K562 (cell line): ENCODE results near the gene DCAF10. TPM values are rescaled to one million over a fixed set of nuclear protein-coding genes. Genes with fewer than 3 reads are reported as not detected.

ENCODE experiments used
- CCAR2 ChIP-seq: fragments of 200-400 bp; formaldehyde crosslinking; IDR thresholded peaks from 2 replicates; pipeline ENCODE4 v1.6.1; 2017; ENCODE audit warnings: mild to moderate bottlenecking, low read depth, low read length
- DEAF1 ChIP-seq: fragments of 450-650 bp; formaldehyde crosslinking; IDR thresholded peaks from 2 replicates; pipeline ENCODE4 v1.4.0; 2020; ENCODE audit warnings: mild to moderate bottlenecking, moderate library complexity
- E2F8 ChIP-seq: fragments of 450-650 bp; IDR thresholded peaks from 2 replicates; pipeline ENCODE4 v1.7.1; 2018; ENCODE audit warnings: mild to moderate bottlenecking, low read depth; ENCODE audit not compliant: partially characterized antibody
- FIP1L1 ChIP-seq: fragments of 200-400 bp; formaldehyde crosslinking; IDR thresholded peaks from 2 replicates; pipeline ENCODE4 v1.6.1; 2018; ENCODE audit warnings: mild to moderate bottlenecking, low read depth, low read length; ENCODE audit not compliant: poor library complexity, severe bottlenecking
- GABPB1 ChIP-seq: sonication (generic); formaldehyde crosslinking; IDR thresholded peaks from 2 replicates; pipeline ENCODE4 v1.8.0; 2022; ENCODE audit warnings: mild to moderate bottlenecking, missing genetic modification reagents
- HMGXB4 ChIP-seq: sonication (generic); formaldehyde crosslinking; IDR thresholded peaks from 2 replicates; pipeline ENCODE4 v1.8.1; 2023; ENCODE audit warnings: mild to moderate bottlenecking, missing genetic modification reagents
- MCM2 ChIP-seq: fragments of 450-650 bp; IDR thresholded peaks from 2 replicates; pipeline ENCODE4 v1.6.1; 2017; ENCODE audit warnings: low read depth, mild to moderate bottlenecking
- ZBTB49 ChIP-seq: sonication (generic); formaldehyde crosslinking; IDR thresholded peaks from 2 replicates; pipeline ENCODE4 v1.8.0; 2022; ENCODE audit warnings: missing genetic modification reagents, mild to moderate bottlenecking, borderline replicate concordance
- ZBTB9 ChIP-seq: fragments of 450-650 bp; formaldehyde crosslinking; IDR thresholded peaks from 2 replicates; pipeline ENCODE4 v1.4.0; 2020; ENCODE audit warnings: mild to moderate bottlenecking, moderate library complexity
- ZKSCAN3 ChIP-seq: fragments of 250-450 bp; sonication (Bioruptor Pico); IDR thresholded peaks from 2 replicates; pipeline ENCODE4 v1.4.0; 2020
- ZNF143 ChIP-seq: sonication (generic); formaldehyde crosslinking; IDR thresholded peaks from 2 replicates; pipeline ENCODE4 v1.9.0; 2022; ENCODE audit warnings: mild to moderate bottlenecking, missing genetic modification reagents
- ZNF41 ChIP-seq: fragments of 250-450 bp; sonication (Bioruptor Pico); conservative IDR thresholded peaks from 2 replicates; pipeline ENCODE4 v1.4.0; 2020; ENCODE audit warnings: mild to moderate bottlenecking
- ZNF717 ChIP-seq: fragments of 250-450 bp; sonication (Bioruptor Pico); IDR thresholded peaks from 2 replicates; pipeline ENCODE4 v1.5.0; 2021
- polyA plus RNA-seq, 8 experiments: library from polyadenylated mRNA; depleted of rRNA in 4 of 8; stranded (reverse) in 5 of 8; unstranded in 3 of 8; fragments of >200 nt; fragmentation: Nextera tagmentation in 2 of 8; fragmentation: Illumina TruSeq in 1 of 8; extraction: Ambion mirVana in 2 of 8; extraction: Trizol in 1 of 8; gene quantifications; 2 replicates each; pipeline versions ENCODE4 v1.2.1 to v1.2.3, GENCODE V29; 2011 to 2014; ENCODE audit warnings: inconsistent platforms in 1 of 8, missing spikeins in 1 of 8
- total RNA-seq, 7 experiments: library from RNA; depleted of rRNA in 6 of 7; stranded (reverse); fragments of >200 nt in 6 of 7; fragmentation: Illumina TruSeq in 2 of 7; extraction: Trizol in 2 of 7; gene quantifications; 2 replicates each; pipeline versions ENCODE4 v1.2.1 to v1.2.3, GENCODE V29; 2011 to 2021; ENCODE audit warnings: low replicate concordance in 1 of 7
- TF ChIP-seq, protein P1 (sequence below): IDR thresholded peaks from 2 replicates; pipeline ENCODE4 v1.6.1; 2016; ENCODE audit warnings: missing genetic modification characterization, missing compliant biosample characterization

Gene DCAF10
- total and polyA plus RNA-seq, 9 of the 15 experiments (the other 6 are each of a cell fraction or from before 2014, with no cell fraction given) = 6.8 to 40.1 (median 16.9) TPM

DNA sequence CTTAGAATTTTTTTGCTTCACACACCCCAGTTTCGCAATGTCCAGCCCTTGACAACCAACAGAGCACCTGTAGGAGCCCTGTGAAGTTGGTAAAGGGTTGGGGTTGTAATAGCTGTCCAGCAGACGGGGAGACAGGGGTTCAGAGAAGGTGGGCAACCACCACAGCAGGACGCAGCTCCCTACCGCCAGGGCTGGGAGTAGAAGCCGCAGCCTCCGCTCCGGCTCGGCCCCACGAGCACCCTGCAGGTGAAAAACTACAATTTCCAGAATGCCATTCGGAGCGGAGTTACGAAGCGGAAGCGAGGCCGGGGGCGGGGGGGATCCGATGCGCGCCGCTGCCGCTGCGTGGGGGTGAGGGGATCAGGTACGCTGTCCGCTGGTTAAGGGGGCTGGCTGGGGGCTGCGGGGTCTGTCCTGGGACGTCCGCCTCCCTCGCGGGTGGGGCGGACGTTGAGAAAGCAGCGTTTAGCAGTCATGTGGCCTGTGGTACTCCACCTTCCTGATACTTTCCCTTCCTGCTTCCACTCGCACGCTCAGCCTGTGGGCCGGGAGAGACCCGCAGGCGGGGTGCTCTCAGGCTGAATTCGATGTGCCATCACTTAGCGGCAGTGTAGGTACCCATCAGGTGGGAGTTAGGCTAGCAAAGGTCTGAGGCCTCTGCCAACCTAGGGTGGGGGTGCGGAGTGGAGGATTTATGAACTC lies 47.0 kb upstream of the DCAF10 start, which contains the start of gene TRMT10B (continued):
- no peak for TF ChIP-seq ZBTB49 (CRISPR knock-in tag)
- TF ChIP-seq ZNF143 (CRISPR knock-in tag) = peak; percentile 84
- TF ChIP-seq, protein P1, sequence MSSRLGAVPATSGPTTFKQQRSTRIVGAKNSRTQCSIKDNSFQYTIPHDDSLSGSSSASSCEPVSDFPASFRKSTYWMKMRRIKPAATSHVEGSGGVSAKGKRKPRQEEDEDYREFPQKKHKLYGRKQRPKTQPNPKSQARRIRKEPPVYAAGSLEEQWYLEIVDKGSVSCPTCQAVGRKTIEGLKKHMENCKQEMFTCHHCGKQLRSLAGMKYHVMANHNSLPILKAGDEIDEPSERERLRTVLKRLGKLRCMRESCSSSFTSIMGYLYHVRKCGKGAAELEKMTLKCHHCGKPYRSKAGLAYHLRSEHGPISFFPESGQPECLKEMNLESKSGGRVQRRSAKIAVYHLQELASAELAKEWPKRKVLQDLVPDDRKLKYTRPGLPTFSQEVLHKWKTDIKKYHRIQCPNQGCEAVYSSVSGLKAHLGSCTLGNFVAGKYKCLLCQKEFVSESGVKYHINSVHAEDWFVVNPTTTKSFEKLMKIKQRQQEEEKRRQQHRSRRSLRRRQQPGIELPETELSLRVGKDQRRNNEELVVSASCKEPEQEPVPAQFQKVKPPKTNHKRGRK (tag) = no peak
- no peak for TF ChIP-seq ZBTB9 (CRISPR knock-in tag)
- TF ChIP-seq ZKSCAN3 (CRISPR knock-in tag) = no peak
- TF ChIP-seq MCM2 = no peak
- no peak for TF ChIP-seq DEAF1 (CRISPR knock-in tag)
- TF ChIP-seq HMGXB4 (CRISPR knock-in tag) = no peak
- TF ChIP-seq FIP1L1 = no peak
- no peak for TF ChIP-seq E2F8
- TF ChIP-seq ZNF41 (CRISPR knock-in tag) = no peak
- TF ChIP-seq GABPB1 (CRISPR knock-in tag) = peak; percentile 89
- TF ChIP-seq CCAR2 = no peak
- no peak for TF ChIP-seq ZNF717 (CRISPR knock-in tag)
